Upper lobe of left lung (tissue), 4 donors: ENCODE measurements around the gene TGDS.

ENCODE experiments used
- CTCF ChIP-seq, 6 experiments: fragments of 450-650 bp in 4 of 6; fragments of 200-600 bp in 2 of 6; sonication (generic) in 2 of 6; IDR thresholded peaks; one replicate each; pipeline ENCODE4 v1.5.1; 2016 to 2019; ENCODE audit warnings: antibody characterized with exemption in 6 of 6
- POLR2A ChIP-seq, 4 donors: fragments of 450-650 bp; IDR thresholded peaks; one replicate each; pipeline ENCODE4 v1.5.1; 2016 to 2017; ENCODE audit warnings: antibody characterized with exemption in 4 of 4, mild to moderate bottlenecking in 2 of 4

- TF ChIP-seq CTCF (IDR thresholded peaks at IDR 0.05) (no peak), POLR2A (IDR thresholded peaks at IDR 0.05) (no peak)
Observed at GRCh38 chr13:94622344-94622743, 26.4 kb upstream of the TGDS start.
